A549 (cell line): Measurements from ENCODE around the gene ULK4. TPM values are rescaled to one million over a fixed set of nuclear protein-coding genes. Genes with fewer than 3 reads are reported as not detected.

Source experiments
- ATAC-seq, 2 experiments: fragments of 200-7000 bp in 1 of 2; fragments of >200 bp in 1 of 2; cut with Nextera tagmentation in 1 of 2; cut with Tn5 transposase in 1 of 2; 3 replicates each; pipeline versions ENCODE4 v1.8.0 to v1.9.1; 2018 to 2020; ENCODE audit warnings: mild to moderate bottlenecking in 1 of 2, moderate library complexity in 1 of 2
- CTCF ChIA-PET: fragments of 300-600 bp; sonication (Branson Sonifier 250); formaldehyde crosslinking; extraction: SDS; loops from one replicate; lab custom pipeline; 2021; ENCODE audit warnings: antibody characterized with exemption, inconsistent platforms; lab: Yijun Ruan, JAX
- POLR2A ChIA-PET: fragments of 350-600 bp; formaldehyde crosslinking; extraction: SDS; loops from one replicate; lab custom pipeline; 2021; ENCODE audit warnings: antibody characterized with exemption, inconsistent platforms; lab: Yijun Ruan, JAX
- DNase-seq, 2 experiments: peaks; one replicate each; pipeline versions ENCODE4 v3.0.0 to v3.0.0-alpha.2; 2011 to 2016; ENCODE audit warnings: low read depth in 1 of 2, low spot score in 1 of 2
- FAIRE-seq: peaks from 2 replicates; lab custom pipeline; 2011; peaks lifted over from hg19 to GRCh38; lab: Jason Lieb, UNC
- H3K27ac ChIP-seq, 2 experiments: fragments of >200 bp; sonication (Bioruptor Twin); formaldehyde crosslinking; 3 replicates each; pipeline ENCODE4 v1.5.1; 2016 to 2017
- H3K4me1 ChIP-seq: fragments of >200 bp; sonication (Bioruptor Twin); formaldehyde crosslinking; 3 replicates; pipeline ENCODE4 v1.6.1; 2016
- H3K4me2 ChIP-seq: fragments of >200 bp; sonication (Bioruptor Twin); formaldehyde crosslinking; 3 replicates; pipeline ENCODE4 v1.6.1; 2016
- H3K4me3 ChIP-seq: fragments of >200 bp; sonication (Bioruptor Twin); formaldehyde crosslinking; 3 replicates; pipeline ENCODE4 v1.5.1; 2016
- H3K9me3 ChIP-seq: fragments of >200 bp; sonication (Bioruptor Twin); formaldehyde crosslinking; 3 replicates; pipeline ENCODE4 v1.6.1; 2016
- BHLHE40 ChIP-seq: IDR thresholded peaks from 2 replicates; pipeline ENCODE4 v1.6.1; 2012; ENCODE audit warnings: low read depth, low read length, inconsistent platforms
- CBX2 ChIP-seq: fragments of 200-600 bp; sonication (generic); IDR thresholded peaks from 2 replicates; pipeline ENCODE4 v1.6.1; 2016; ENCODE audit warnings: low read depth, mild to moderate bottlenecking, borderline replicate concordance
- CBX8 ChIP-seq: fragments of 200-600 bp; sonication (generic); IDR thresholded peaks from 2 replicates; pipeline ENCODE4 v1.6.1; 2016
- CHD2 ChIP-seq: fragments of 150-350 bp; IDR thresholded peaks from 2 replicates; pipeline ENCODE4 v1.6.1; 2014; ENCODE audit warnings: low read length; ENCODE audit not compliant: partially characterized antibody
- EHF ChIP-seq: fragments of 250-450 bp; sonication (Bioruptor Pico); IDR thresholded peaks from 2 replicates; pipeline ENCODE4 v1.5.0; 2020; ENCODE audit warnings: mild to moderate bottlenecking
- EHMT2 ChIP-seq: fragments of 200-600 bp; sonication (generic); IDR thresholded peaks from 2 replicates; pipeline ENCODE4 v1.6.1; 2016; ENCODE audit warnings: antibody characterized with exemption, low read depth, mild to moderate bottlenecking, moderate library complexity
- ESRRA ChIP-seq: fragments of 150-350 bp; IDR thresholded peaks from 2 replicates; pipeline ENCODE4 v1.6.1; 2014; ENCODE audit warnings: mild to moderate bottlenecking, low read length, borderline replicate concordance
- FOXS1 ChIP-seq: fragments of 250-450 bp; sonication (Bioruptor Pico); IDR thresholded peaks from 2 replicates; pipeline ENCODE4 v1.5.0; 2020; ENCODE audit warnings: mild to moderate bottlenecking, moderate library complexity
- GATA3 ChIP-seq: IDR thresholded peaks from 2 replicates; pipeline ENCODE4 v1.6.1; 2012; ENCODE audit warnings: borderline replicate concordance
- HEYL ChIP-seq: fragments of 250-450 bp; sonication (Bioruptor Pico); IDR thresholded peaks from 2 replicates; pipeline ENCODE4 v1.8.0; 2021; ENCODE audit warnings: mild to moderate bottlenecking, moderate library complexity
- HOXA7 ChIP-seq: fragments of 250-450 bp; sonication (Bioruptor Pico); IDR thresholded peaks from 2 replicates; pipeline ENCODE4 v1.5.0; 2020; ENCODE audit warnings: mild to moderate bottlenecking, moderate library complexity
- KDM1A ChIP-seq: fragments of 200-600 bp; sonication (generic); IDR thresholded peaks from 2 replicates; pipeline ENCODE4 v1.6.1; 2016; ENCODE audit warnings: low read depth, mild to moderate bottlenecking
- KDM5A ChIP-seq: fragments of 200-600 bp; sonication (generic); IDR thresholded peaks from 2 replicates; pipeline ENCODE4 v1.6.1; 2016; ENCODE audit warnings: antibody characterized with exemption, mild to moderate bottlenecking
- MAFK ChIP-seq: fragments of 450-650 bp; IDR thresholded peaks from 2 replicates; pipeline ENCODE4 v1.6.1; 2014; ENCODE audit not compliant: partially characterized antibody
- MAZ ChIP-seq: fragments of 150-350 bp; IDR thresholded peaks from 2 replicates; pipeline ENCODE4 v1.6.1; 2014; ENCODE audit warnings: antibody characterized with exemption, low read depth, low read length, borderline replicate concordance
- NPAS2 ChIP-seq: fragments of 250-450 bp; sonication (Bioruptor Pico); IDR thresholded peaks from 2 replicates; pipeline ENCODE4 v1.8.0; 2022; ENCODE audit warnings: mild to moderate bottlenecking, moderate library complexity, borderline replicate concordance
- POLR2A ChIP-seq: IDR thresholded peaks from 2 replicates; pipeline ENCODE4 v1.6.1; 2012; ENCODE audit warnings: mild to moderate bottlenecking, low read length
- RCOR1 ChIP-seq: fragments of 150-350 bp; IDR thresholded peaks from 2 replicates; pipeline ENCODE4 v1.6.1; 2014; ENCODE audit warnings: antibody characterized with exemption, low read length, low read depth
- SMC3 ChIP-seq: fragments of >200 bp; sonication (Bioruptor Twin); formaldehyde crosslinking; IDR thresholded peaks from 3 replicates; pipeline ENCODE4 v1.6.1; 2018; ENCODE audit warnings: inconsistent platforms
- TFCP2L1 ChIP-seq: fragments of 250-450 bp; sonication (Bioruptor Pico); IDR thresholded peaks from 2 replicates; pipeline ENCODE4 v1.5.0; 2021; ENCODE audit warnings: mild to moderate bottlenecking
- TP53 ChIP-seq: fragments of 250-450 bp; sonication (Bioruptor Pico); IDR thresholded peaks from 2 replicates; pipeline ENCODE4 v1.5.0; 2021; ENCODE audit warnings: mild to moderate bottlenecking, moderate library complexity
- ZC3H11A ChIP-seq: fragments of 450-650 bp; IDR thresholded peaks from 2 replicates; pipeline ENCODE4 v1.6.1; 2014; ENCODE audit warnings: antibody characterized with exemption, mild to moderate bottlenecking
- ZFP36 ChIP-seq: fragments of 450-650 bp; IDR thresholded peaks from 2 replicates; pipeline ENCODE4 v1.6.1; 2014; ENCODE audit warnings: borderline replicate concordance; ENCODE audit not compliant: partially characterized antibody
- ZSCAN20 ChIP-seq: fragments of 250-450 bp; sonication (Bioruptor Pico); IDR thresholded peaks from 2 replicates; pipeline ENCODE4 v1.8.0; 2022; ENCODE audit warnings: mild to moderate bottlenecking, moderate library complexity
- WGBS: methylation state at CpG from one replicate; pipeline ENCODE4 v1.1.6; 2017; ENCODE audit errors: missing lambda C conversion rate; 5-methylcytosine and 5-hydroxymethylcytosine counted together
- polyA plus RNA-seq, 4 experiments: library from polyadenylated mRNA; depleted of rRNA in 3 of 4; stranded (reverse); fragments of >200 nt; fragmentation: RNase III in 1 of 4; extraction: RNeasy Plus Mini Kit Qiagen cat#74134 plus additional on column Dnase treatment in 1 of 4; gene quantifications; 2 replicates in 3 of 4; 3 replicates in 1 of 4; pipeline ENCODE4 v1.2.3, GENCODE V29; 2011 to 2017
- TF ChIP-seq, protein P1 (sequence below): fragments of >200 bp; sonication (Bioruptor Twin); formaldehyde crosslinking; IDR thresholded peaks from 3 replicates; pipeline ENCODE4 v1.5.1; 2016
- TF ChIP-seq, protein P2 (sequence below): fragments of 450-650 bp; IDR thresholded peaks from 2 replicates; pipeline ENCODE4 v1.6.1; 2014; ENCODE audit warnings: antibody characterized with exemption
- TF ChIP-seq, protein P3 (sequence below): fragments of 250-450 bp; sonication (Bioruptor Pico); IDR thresholded peaks from 2 replicates; pipeline ENCODE4 v1.5.0; 2021; ENCODE audit warnings: mild to moderate bottlenecking, moderate library complexity, borderline replicate concordance

The ULK4 gene
- polyA plus RNA-seq, 2 of the 4 experiments (the other 2 are of a cell fraction): 4.9 to 7.7 TPM

- TF ChIP-seq, protein P1, sequence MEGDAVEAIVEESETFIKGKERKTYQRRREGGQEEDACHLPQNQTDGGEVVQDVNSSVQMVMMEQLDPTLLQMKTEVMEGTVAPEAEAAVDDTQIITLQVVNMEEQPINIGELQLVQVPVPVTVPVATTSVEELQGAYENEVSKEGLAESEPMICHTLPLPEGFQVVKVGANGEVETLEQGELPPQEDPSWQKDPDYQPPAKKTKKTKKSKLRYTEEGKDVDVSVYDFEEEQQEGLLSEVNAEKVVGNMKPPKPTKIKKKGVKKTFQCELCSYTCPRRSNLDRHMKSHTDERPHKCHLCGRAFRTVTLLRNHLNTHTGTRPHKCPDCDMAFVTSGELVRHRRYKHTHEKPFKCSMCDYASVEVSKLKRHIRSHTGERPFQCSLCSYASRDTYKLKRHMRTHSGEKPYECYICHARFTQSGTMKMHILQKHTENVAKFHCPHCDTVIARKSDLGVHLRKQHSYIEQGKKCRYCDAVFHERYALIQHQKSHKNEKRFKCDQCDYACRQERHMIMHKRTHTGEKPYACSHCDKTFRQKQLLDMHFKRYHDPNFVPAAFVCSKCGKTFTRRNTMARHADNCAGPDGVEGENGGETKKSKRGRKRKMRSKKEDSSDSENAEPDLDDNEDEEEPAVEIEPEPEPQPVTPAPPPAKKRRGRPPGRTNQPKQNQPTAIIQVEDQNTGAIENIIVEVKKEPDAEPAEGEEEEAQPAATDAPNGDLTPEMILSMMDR: no peak
- TF ChIP-seq EHF (CRISPR knock-in tag): no peak
- TF ChIP-seq CBX8: no peak
- no peak for TF ChIP-seq POLR2A
Observed at GRCh38 chr3:41426485-41426884, 535.4 kb downstream of the ULK4 start (continued).

DNA sequence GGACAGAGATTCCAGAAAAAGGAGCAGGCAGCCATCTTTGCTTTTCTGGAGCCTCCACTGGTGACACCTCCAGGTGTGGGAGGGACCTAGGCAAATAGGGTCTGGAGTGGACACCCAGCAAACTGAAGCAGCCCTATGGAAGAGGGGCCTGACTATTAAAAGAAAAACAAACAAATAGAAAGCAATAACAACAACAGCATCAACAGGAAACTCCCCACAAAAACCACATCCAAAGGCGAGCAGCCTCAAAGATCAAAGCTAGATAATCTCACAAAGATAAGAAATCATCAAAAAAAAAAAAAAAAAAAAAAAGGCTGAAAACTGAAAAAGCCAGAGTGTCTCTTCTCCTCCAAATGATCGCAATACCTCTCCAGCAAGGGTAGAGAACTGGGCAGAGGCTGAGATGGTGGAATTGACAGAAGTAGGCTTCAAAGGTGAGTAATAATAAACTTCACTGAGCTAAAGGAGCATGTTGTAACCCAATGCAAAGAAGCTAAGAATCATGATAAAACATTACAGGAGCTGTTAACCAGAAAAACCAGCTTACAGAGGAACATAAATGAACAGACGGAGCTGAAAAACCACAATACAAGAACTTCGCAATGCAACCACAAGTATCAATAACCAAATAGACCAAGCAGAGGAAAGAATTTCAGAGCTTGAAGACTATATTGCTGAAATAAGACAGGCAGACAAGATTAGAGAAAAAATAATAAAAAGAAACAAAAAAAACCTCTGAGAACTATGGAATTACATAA, 537.2 kb downstream of the ULK4 start:
- POLR2A ChIA-PET: no interaction called here
- CTCF ChIA-PET: no interaction called here
- Histone ChIP-seq H3K4me1 (peaks cover 1% of the 10 kb centered on the region; the same call in 2 of the 3 replicates), H3K27ac (no peak overlapping the region), H3K9me3 (no peaks in the 10 kb centered on the region), H3K4me3 (no peak overlapping the region), H3K4me2 (no peak overlapping the region)
- ATAC-seq (no peak), FAIRE-seq (no peak), DNase-seq (no peak)
- TF ChIP-seq EHMT2 (no peak), MAFK (no peak), KDM5A (no peak), ZSCAN20 (no peak), TFCP2L1 (CRISPR knock-in tag) (no peak)
- 77% methylated on average over 4 of the region's 4 CpGs for WGBS

DNA sequence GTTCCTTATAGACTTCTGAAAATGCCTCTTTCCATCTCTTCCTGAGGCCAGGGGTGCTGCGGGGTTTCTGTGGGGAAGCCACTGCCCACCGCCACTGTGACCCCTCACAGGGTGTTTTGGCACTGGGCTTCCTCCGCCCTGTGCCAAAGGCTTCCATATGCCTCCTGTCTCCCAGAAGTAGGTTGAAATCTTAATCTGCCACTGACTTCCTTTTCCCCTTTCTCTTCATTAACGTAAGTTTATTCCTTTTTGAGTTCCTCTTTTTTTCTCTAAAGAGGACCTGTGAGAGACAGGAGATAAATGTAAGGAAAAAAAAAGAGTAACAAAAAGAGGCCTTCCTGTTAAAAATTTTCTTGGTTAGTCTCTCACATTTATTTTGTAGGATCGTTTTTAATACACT, 542.1 kb downstream of the ULK4 start:
- ChIA-PET CTCF (no interaction called here), POLR2A (no interaction called here)
- H3K4me3 ChIP-seq: no peak overlapping the region
- 88% methylated on average over 5 of the region's 5 CpGs for WGBS
- DNase-seq (no peak), FAIRE-seq (no peak), ATAC-seq (peak in 1 of 2 experiments; percentile 22; a peak in 2 of 6 replicates)
- H3K4me1 ChIP-seq: peaks cover 11% of the 10 kb centered on the region; the same call in 2 of the 3 replicates
- peak overlapping the region in 1 of 2 experiments; percentile 65; a peak in 2 of 6 replicates for H3K27ac ChIP-seq
- H3K4me2 ChIP-seq: peak overlapping the region; percentile 35
- TF ChIP-seq FOXS1 (CRISPR knock-in tag): no peak
- TF ChIP-seq GATA3: no peak
- no peak for TF ChIP-seq ESRRA
- no peak for TF ChIP-seq EHMT2
- no peak for TF ChIP-seq ZFP36
- TF ChIP-seq, protein P2, sequence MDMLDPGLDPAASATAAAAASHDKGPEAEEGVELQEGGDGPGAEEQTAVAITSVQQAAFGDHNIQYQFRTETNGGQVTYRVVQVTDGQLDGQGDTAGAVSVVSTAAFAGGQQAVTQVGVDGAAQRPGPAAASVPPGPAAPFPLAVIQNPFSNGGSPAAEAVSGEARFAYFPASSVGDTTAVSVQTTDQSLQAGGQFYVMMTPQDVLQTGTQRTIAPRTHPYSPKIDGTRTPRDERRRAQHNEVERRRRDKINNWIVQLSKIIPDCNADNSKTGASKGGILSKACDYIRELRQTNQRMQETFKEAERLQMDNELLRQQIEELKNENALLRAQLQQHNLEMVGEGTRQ: no peak
- TF ChIP-seq HEYL (CRISPR knock-in tag): no peak
- no peak for TF ChIP-seq RCOR1
- no peak for TF ChIP-seq HOXA7
- TF ChIP-seq MAZ: no peak
- no peak for TF ChIP-seq TP53
- no peak for TF ChIP-seq ZC3H11A
- no peak for TF ChIP-seq CHD2
- TF ChIP-seq SMC3: no peak
- TF ChIP-seq ZSCAN20: no peak
- no peak for TF ChIP-seq NPAS2 (CRISPR knock-in tag)
- TF ChIP-seq KDM1A: no peak
- TF ChIP-seq BHLHE40: no peak
- TF ChIP-seq CBX2: no peak
- TF ChIP-seq, protein P3, sequence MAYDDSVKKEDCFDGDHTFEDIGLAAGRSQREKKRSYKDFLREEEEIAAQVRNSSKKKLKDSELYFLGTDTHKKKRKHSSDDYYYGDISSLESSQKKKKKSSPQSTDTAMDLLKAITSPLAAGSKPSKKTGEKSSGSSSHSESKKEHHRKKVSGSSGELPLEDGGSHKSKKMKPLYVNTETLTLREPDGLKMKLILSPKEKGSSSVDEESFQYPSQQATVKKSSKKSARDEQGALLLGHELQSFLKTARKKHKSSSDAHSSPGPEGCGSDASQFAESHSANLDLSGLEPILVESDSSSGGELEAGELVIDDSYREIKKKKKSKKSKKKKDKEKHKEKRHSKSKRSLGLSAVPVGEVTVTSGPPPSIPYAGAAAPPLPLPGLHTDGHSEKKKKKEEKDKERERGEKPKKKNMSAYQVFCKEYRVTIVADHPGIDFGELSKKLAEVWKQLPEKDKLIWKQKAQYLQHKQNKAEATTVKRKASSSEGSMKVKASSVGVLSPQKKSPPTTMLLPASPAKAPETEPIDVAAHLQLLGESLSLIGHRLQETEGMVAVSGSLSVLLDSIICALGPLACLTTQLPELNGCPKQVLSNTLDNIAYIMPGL (CRISPR knock-in tag): no peak
- H3K9me3 ChIP-seq: no peaks in the 10 kb centered on the region
